D721Med (cell line): ENCODE measurements around the gene VAPB.

ENCODE experiments used
- DNase-seq: peaks from one replicate; pipeline ENCODE4 v3.0.0; 2011; ENCODE audit warnings: low spot score; ENCODE audit not compliant: insufficient read length
- FAIRE-seq: peaks from 2 replicates; lab custom pipeline; 2011; peaks lifted over from hg19 to GRCh38; lab: Jason Lieb, UNC
- TF ChIP-seq, protein P1 (sequence below): IDR thresholded peaks from 2 replicates; pipeline ENCODE4 v1.5.1; 2012; ENCODE audit warnings: mild to moderate bottlenecking, control low read depth; ENCODE audit not compliant: insufficient read depth; ENCODE audit errors: missing control alignments

VAPB gene

GRCh38 chr20:58478141-58478805 is 89.2 kb downstream of the VAPB start:
- FAIRE-seq (no peak), DNase-seq (no peak)
- TF ChIP-seq, protein P1, sequence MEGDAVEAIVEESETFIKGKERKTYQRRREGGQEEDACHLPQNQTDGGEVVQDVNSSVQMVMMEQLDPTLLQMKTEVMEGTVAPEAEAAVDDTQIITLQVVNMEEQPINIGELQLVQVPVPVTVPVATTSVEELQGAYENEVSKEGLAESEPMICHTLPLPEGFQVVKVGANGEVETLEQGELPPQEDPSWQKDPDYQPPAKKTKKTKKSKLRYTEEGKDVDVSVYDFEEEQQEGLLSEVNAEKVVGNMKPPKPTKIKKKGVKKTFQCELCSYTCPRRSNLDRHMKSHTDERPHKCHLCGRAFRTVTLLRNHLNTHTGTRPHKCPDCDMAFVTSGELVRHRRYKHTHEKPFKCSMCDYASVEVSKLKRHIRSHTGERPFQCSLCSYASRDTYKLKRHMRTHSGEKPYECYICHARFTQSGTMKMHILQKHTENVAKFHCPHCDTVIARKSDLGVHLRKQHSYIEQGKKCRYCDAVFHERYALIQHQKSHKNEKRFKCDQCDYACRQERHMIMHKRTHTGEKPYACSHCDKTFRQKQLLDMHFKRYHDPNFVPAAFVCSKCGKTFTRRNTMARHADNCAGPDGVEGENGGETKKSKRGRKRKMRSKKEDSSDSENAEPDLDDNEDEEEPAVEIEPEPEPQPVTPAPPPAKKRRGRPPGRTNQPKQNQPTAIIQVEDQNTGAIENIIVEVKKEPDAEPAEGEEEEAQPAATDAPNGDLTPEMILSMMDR, result no peak

DNA sequence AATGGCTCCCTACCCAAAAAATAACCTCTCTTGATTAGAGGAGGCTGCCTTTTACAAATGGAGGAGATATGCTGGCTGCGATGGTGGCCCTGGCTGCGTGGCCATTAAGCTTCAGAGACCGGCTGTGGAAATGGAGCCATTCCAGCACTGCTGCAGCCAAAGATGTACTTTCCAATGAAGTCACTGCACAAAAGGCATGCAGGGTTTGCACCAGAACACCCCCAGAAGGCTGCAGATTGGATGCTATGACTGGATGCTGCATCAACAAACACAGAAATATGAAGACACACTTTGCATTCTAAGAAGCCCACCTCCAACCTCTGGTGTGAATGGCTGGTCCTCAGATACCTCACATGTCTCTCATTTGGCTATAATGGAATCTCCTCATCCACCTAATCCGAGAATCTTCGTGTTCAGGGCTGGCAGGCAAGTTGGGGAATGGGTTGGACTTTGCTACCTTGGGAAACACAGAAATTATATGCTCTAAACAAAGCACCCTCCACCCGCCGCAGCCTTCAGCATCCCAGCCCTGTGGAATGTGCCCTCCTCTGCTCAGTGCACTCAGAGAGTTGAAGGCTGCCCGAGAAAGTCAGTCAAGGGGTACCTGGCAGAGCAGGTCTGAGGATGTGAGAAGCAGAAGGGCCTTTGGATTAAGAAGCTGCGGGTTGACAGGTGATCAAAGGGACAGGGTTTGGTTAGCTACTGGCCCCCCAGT is 90.9 kb downstream of the VAPB start:
- no peak for FAIRE-seq
- no peak for DNase-seq

GRCh38 chr20:58480551-58481336 is 91.7 kb downstream of the VAPB start:
- TF ChIP-seq, protein P1, result no peak
- DNase-seq (no peak), FAIRE-seq (no peak)

More for the DNA sequence above, 90.9 kb downstream of the VAPB start:
- TF ChIP-seq, protein P1, result no peak

DNA sequence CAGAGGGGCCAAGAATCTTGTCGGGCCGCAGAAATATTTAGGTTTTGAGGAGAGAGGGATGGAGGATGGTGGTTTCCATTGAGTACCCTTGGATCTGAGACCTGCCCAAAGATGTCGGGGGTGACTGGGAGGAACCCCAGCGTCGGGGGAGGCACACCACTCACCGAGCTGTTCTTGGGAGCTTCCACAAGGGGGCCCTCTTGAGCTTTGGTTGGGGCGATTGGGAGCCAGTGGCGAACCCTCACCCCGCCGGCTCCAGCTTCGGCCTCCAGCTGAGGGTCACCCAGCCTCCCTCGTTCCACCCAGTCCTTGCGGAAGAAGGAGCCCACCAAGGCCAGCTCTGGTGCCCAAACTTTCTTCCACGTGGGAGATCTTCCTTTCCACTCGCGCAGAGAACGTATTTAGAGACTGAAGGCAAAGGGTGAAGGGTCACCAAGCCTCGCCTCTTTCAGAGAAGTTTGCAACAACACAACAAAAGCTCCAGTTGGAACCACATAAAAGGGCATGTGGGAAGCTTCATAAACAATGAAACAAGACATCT is 92.5 kb downstream of the VAPB start:
- TF ChIP-seq, protein P1, result peak; percentile 69
- FAIRE-seq (no peak), DNase-seq (peak; percentile 66)

DNA sequence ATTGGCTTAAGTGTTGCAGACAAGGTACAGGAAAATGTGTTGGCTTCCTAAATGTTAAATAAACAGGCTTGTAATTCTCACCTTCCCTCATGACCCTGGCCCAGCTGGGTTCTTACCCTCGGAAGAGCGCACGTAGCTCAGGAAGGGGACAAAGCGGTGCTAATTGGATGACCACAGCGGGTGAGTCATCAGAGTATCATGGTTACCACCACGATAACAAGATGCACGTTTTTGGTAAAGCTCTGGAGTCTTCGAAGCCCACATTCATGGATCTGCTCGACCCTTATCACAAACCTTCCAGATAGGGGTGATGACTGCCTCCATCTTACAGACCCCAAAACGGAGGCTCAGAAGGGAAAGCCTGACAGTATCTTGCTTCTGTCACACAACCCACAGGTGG is 93.4 kb downstream of the VAPB start:
- FAIRE-seq, result no peak
- DNase-seq, result no peak
- TF ChIP-seq, protein P1, result no peak

DNA sequence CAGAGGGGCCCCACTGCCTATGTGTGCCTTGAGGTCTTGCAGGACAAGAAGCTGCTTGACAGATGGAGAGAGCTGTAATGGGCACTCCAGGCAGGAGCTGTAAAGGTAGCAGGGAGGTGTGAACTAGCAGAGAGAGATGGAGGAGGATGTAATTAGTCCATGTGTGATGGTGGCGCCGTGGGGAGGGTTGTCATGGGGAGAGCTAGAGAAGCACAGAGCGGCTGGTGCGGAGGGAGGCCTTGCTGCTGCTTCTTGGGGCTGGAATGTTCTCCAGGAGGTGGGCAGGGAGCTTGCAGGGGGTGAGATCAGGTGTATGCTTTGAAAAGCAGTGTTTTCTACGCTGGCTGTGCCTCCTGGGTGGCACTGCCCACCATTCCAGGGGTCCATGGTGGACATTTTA is 94.0 kb downstream of the VAPB start:
- DNase-seq (no peak), FAIRE-seq (no peak)

More for the DNA sequence above, 94.0 kb downstream of the VAPB start:
- TF ChIP-seq, protein P1, result no peak
